Measurements from ENCODE around the gene IP6K3.

DNA sequence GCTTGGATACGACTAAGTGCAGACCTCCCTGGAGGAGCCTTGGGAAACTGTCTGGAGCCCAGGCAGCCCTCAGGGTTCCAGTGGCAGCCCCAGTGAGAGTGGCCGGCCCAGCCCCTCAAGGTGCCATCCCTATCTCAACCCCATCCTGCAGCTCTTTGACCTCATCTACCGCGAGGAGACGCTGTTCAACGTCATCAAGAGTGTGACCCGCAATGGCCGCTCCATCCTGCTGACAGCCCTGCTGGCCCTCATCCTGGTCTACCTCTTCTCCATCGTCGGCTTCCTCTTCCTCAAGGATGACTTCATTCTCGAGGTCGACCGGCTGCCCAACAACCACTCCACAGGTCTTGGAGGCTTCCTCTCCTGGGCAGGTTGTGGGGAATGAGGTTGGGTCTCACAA, 55.9 kb downstream of the IP6K3 start:
- TF ChIP-seq TAF1 (IDR thresholded peaks at IDR 0.05; ENCODE audit: borderline replicate concordance, low read depth, low read length) = no peak
- TF ChIP-seq, protein P1, sequence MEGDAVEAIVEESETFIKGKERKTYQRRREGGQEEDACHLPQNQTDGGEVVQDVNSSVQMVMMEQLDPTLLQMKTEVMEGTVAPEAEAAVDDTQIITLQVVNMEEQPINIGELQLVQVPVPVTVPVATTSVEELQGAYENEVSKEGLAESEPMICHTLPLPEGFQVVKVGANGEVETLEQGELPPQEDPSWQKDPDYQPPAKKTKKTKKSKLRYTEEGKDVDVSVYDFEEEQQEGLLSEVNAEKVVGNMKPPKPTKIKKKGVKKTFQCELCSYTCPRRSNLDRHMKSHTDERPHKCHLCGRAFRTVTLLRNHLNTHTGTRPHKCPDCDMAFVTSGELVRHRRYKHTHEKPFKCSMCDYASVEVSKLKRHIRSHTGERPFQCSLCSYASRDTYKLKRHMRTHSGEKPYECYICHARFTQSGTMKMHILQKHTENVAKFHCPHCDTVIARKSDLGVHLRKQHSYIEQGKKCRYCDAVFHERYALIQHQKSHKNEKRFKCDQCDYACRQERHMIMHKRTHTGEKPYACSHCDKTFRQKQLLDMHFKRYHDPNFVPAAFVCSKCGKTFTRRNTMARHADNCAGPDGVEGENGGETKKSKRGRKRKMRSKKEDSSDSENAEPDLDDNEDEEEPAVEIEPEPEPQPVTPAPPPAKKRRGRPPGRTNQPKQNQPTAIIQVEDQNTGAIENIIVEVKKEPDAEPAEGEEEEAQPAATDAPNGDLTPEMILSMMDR (IDR thresholded peaks at IDR 0.05) = no peak
- no peak for TF ChIP-seq GATA2 (CRISPR knock-in tag; IDR thresholded peaks at IDR 0.05)
- TF ChIP-seq, protein P2, sequence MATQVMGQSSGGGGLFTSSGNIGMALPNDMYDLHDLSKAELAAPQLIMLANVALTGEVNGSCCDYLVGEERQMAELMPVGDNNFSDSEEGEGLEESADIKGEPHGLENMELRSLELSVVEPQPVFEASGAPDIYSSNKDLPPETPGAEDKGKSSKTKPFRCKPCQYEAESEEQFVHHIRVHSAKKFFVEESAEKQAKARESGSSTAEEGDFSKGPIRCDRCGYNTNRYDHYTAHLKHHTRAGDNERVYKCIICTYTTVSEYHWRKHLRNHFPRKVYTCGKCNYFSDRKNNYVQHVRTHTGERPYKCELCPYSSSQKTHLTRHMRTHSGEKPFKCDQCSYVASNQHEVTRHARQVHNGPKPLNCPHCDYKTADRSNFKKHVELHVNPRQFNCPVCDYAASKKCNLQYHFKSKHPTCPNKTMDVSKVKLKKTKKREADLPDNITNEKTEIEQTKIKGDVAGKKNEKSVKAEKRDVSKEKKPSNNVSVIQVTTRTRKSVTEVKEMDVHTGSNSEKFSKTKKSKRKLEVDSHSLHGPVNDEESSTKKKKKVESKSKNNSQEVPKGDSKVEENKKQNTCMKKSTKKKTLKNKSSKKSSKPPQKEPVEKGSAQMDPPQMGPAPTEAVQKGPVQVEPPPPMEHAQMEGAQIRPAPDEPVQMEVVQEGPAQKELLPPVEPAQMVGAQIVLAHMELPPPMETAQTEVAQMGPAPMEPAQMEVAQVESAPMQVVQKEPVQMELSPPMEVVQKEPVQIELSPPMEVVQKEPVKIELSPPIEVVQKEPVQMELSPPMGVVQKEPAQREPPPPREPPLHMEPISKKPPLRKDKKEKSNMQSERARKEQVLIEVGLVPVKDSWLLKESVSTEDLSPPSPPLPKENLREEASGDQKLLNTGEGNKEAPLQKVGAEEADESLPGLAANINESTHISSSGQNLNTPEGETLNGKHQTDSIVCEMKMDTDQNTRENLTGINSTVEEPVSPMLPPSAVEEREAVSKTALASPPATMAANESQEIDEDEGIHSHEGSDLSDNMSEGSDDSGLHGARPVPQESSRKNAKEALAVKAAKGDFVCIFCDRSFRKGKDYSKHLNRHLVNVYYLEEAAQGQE (IDR thresholded peaks at IDR 0.05; ENCODE audit: low read depth, low read length) = no peak
- no peak for TF ChIP-seq MEF2A (IDR thresholded peaks at IDR 0.05; ENCODE audit: borderline replicate concordance, low read depth)
- no peak for TF ChIP-seq JUND (IDR thresholded peaks at IDR 0.05)
- no peak for TF ChIP-seq RCOR1 (IDR thresholded peaks at IDR 0.05; ENCODE audit: low read length)

Data from SK-N-SH (cell line).